Right cardiac atrium (tissue), 5 donors: ENCODE measurements around the gene TAF8. TPM values are rescaled to one million over a fixed set of nuclear protein-coding genes. Genes with fewer than 3 reads are reported as not detected.

Experiments
- ATAC-seq, 2 donors: fragments of 200-7000 bp; cut with Tn5 transposase; one replicate each; pipeline versions ENCODE4 v1.8.0 to v1.9.1; 2020; ENCODE audit warnings: moderate library complexity in 2 of 2, mild to moderate bottlenecking in 1 of 2
- DNase-seq, 3 donors: peaks; one replicate each; pipeline ENCODE4 v3.0.0-alpha.2; 2020
- H3K27ac ChIP-seq: one replicate; pipeline ENCODE4 v1.5.1; 2013; ENCODE audit warnings: mild to moderate bottlenecking, low read length, control low read depth, moderate library complexity
- H3K27me3 ChIP-seq: one replicate; pipeline ENCODE4 v1.6.1; 2013; ENCODE audit not compliant: control insufficient read depth, insufficient read depth
- H3K4me1 ChIP-seq: one replicate; pipeline ENCODE4 v1.6.1; 2013; ENCODE audit warnings: low read length; ENCODE audit not compliant: control insufficient read depth, insufficient read depth
- H3K4me3 ChIP-seq: one replicate; pipeline ENCODE4 v1.5.1; 2013; ENCODE audit warnings: low read length, control low read depth
- H3K9me3 ChIP-seq: one replicate; pipeline ENCODE4 v1.6.1; 2013; ENCODE audit warnings: low read length; ENCODE audit not compliant: control insufficient read depth
- WGBS: extraction: QIAGEN DNeasy Blood & Tissue Kit; methylation state at CpG from one replicate; pipeline ENCODE4 v1.1.7; 2013; 5-methylcytosine and 5-hydroxymethylcytosine counted together
- intact Hi-C, 4 donors: fragments of 100-400 bp; cut with DNase I; formaldehyde crosslinking; loops; one replicate each; pipeline versions ENCODE4 v1.11.0 to v1.14.0; 2022 to 2023
- polyA plus RNA-seq: library from polyadenylated mRNA; stranded (reverse); fragments of 200-250 nt; gene quantifications from one replicate; pipeline ENCODE4 v1.2.3, GENCODE V29; 2013
- total RNA-seq, 4 donors: library from RNA; stranded (reverse); fragmentation: NEBNext Ultra II Directional; extraction: Animal tissue kit (Norgen Biotek cat#: 25700); gene quantifications; one replicate each; pipeline ENCODE4 v1.2.1, GENCODE V29; 2021
- donor health status: healthy with polysubstance abuse.
- donor health status: DM: no; HTN: yes; CAD: no.
- donor health status: DM: no; HTN: no; CAD: no.
- donor health status: DM: no; HTN: yes; CAD: no; lungs with severe emphysema.
- donor health status: DM: yes; HTN: yes; CAD: no.

TAF8 gene
- total and polyA plus RNA-seq, 5 donors: 21.6 to 29.6 (median 25.9) TPM

DNA sequence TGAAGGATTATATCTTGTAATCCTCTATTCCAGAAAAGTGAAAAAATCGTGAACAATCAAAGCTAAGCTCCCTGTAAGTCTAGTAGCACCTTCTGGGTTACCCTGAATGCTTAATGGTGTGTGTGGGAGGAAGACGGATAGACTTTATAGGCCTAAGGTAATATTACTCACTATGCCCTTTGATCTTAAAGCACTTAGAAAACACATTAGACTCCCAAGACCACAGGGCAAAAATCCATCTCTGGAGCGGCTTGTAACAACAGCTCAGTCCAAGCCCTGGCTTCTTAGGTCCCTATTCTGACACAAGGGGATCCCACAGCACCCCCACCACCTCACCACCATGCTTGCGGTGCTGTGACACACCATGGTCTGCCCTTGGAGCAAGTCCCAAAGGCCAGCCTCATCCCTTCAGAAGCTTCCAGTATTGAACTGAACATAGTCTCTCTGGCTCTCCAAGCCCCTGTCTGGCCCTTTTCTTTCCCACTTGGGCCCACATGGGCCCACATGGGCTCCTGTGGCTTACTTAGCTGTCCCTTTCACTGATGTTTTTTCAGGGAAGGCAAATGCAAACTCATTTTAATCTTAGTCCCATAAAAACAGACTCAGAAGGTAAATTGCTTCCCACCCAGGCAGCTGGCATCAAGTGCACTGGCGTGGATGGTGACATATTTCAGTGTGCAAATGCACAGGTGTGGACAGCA is 63.8 kb downstream of the TAF8 start:
- intact Hi-C loops: no loop called here
- Histone ChIP-seq H3K4me1 (no peaks in the 10 kb centered on the region), H3K27ac (no peak overlapping the region), H3K4me3 (no peak overlapping the region), H3K9me3 (no peaks in the 10 kb centered on the region), H3K27me3 (no peaks in the 10 kb centered on the region)
- DNase-seq: no peak
- WGBS: 86% methylated on average over 5 of the region's 5 CpGs
- ATAC-seq: no peak

DNA sequence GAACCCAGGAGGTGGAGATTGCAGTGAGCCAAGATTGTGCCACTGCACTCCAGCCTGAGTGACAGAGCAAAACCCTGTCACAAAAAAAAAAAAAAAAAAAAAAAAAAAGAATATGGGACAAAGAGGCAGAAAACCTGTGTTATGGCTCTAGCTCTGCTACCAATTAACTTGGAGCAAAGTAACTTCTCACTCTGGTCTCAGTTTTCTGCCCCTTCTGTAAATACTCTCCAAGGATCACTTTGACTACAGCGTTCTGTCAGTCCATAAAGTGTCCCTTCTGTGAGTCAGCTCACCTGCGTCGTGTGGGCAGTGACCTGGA is 67.5 kb downstream of the TAF8 start:
- H3K4me3 ChIP-seq: no peak overlapping the region
- no peak for DNase-seq
- WGBS: 75% methylated on average over 3 of the region's 3 CpGs
- H3K9me3 ChIP-seq: no peaks in the 10 kb centered on the region
- ATAC-seq: no peak
- intact Hi-C loops: no loop called here
- no peaks in the 10 kb centered on the region for H3K4me1 ChIP-seq
- H3K27ac ChIP-seq: no peak overlapping the region
- H3K27me3 ChIP-seq: no peaks in the 10 kb centered on the region

DNA sequence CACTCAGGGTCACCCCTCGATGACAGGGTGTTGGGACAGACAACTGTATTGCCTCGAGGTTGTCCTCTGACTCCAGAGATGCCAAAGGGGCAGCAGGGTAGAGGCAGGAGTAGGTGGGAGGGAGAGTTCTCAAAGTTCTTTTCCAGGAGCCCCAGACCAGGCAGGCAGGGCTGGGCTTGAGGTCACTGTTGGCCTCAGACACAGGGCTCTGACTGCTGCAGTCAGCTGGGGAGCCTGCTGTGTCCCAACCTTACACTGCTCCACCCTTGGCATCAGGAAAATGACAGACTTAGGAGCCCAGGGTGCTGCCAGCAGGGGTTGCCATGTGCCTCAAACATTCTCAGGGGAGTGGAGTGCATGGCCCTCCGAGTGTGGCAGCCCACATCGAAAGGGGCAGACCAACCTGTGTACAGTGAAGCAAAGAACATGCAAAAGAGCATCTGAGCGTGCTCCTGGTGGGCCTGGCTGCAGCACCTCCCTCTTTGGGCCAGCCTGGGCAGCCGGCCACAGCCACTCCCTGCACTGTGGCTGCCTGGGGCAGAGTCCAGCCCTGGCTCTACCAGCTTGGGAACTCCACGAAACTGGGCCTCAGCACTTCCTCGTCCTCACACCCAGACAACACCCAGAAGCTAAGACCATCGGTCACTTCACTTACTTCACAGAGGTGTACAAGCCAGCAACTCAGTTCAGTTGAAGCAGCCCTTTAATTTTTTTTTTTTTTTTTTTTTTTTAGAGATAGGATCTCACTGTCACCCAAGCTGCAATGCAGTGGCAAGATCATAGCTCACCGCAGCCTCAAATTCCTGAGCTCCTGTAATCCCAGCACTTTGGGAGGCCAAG is 68.1 kb downstream of the TAF8 start:
- no peaks in the 10 kb centered on the region for H3K27me3 ChIP-seq
- intact Hi-C loops: no loop called here
- H3K9me3 ChIP-seq: no peaks in the 10 kb centered on the region
- DNase-seq: peak in 2 of 3 donors; percentile 78 to 90
- no peak overlapping the region for H3K4me3 ChIP-seq
- peak overlapping the region; percentile 42 for H3K27ac ChIP-seq
- 41% methylated on average over 10 of the region's 10 CpGs for WGBS
- H3K4me1 ChIP-seq: no peaks in the 10 kb centered on the region
- ATAC-seq: peak; percentile 86 to 94

DNA sequence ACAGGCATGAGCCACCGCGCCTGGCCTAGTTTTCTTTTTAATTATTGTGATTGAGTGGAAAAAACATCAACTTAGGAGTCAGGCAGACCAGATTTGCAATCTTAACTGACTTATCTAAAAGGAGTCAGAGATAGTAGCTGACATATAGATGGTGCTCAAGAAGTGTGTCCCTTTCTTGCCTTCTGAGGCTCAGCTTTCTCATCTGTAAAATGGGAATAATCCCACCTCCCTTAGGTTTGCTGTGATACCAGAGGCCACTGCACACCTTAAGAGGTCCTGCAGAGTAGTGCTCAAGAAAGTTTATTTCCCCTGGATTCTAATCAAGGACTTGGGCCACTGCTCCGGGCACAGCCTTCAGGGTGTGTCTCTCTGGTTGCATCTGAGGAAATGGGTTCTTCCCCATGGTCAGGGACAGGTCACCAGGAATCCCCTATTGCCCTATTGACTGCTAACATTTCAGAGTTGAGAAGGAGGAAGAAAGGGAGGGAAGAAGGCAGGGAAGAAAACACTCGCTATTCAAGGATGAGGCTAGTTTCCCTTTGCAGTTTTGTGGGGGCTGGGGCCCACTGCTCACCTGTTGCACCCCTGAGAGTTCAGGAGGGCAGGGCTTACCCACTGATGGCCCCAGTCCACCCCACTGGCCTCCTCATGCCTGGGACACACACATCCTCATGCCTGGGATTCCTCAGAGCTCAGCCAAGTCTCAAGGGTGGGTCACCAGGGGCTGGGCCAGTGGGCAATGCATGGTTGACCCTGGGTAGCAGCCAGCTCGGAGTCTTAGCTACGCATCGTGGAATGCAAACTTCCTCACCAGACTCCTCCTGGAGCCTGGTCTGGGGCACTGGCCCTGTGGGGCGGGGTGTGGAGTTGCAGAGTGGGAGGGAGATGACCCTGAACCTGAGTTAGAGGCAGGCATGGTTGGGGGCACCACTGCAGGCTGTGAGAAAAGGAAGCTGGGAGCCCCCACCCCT is 70.9 kb downstream of the TAF8 start:
- H3K27ac ChIP-seq: no peak overlapping the region
- 86% methylated on average over 8 of the region's 8 CpGs for WGBS
- DNase-seq: no peak

DNA sequence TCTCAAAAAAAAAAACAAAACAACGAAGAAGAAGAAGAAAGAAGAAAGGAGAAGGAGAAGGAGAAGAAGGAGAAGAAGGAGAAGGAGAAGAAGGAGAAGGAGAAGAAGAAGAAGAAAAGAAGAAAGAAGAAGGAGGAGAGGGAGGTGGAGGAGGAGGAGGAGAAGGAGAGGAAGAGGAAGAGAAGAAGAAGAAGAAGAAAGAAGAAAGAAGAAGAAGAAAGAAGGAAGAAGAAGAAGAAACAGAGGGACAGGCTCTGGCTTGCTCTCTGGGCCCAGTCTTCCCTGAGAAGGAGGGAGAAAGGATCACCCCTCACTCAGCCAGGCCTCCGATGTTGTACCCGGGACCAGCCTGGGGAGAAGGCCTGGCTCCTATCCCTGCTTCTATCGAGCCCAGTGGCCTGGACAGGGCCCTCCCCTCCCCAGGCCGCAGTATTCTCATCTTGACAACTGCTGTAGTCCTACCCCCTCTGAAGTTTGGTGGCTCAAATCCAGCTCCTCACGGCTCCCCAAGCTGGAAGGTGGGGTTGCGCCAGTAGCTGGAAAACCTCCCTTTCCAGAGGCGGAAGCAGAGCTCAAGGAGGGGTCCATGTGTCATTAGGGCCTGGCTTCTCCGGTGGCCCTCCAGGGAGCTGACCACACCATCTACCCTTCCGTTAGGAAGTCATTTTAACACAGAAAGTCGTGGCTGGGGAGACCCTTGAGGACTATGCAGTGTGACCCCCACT is 73.2 kb downstream of the TAF8 start:
- H3K4me1 ChIP-seq: no peaks in the 10 kb centered on the region
- ATAC-seq (peak; percentile 5 to 48), DNase-seq (peak in 1 of 3 donors; percentile 64)
- no peaks in the 10 kb centered on the region for H3K9me3 ChIP-seq
- H3K27ac ChIP-seq: peak overlapping the region; percentile 19
- H3K27me3 ChIP-seq: no peaks in the 10 kb centered on the region
- H3K4me3 ChIP-seq: no peak overlapping the region
- intact Hi-C loops: no loop called here
- 59% methylated on average over 11 of the region's 11 CpGs for WGBS

More for the DNA sequence above, 70.9 kb downstream of the TAF8 start:
- no peak for ATAC-seq
- H3K27me3 ChIP-seq: no peaks in the 10 kb centered on the region
- H3K9me3 ChIP-seq: no peaks in the 10 kb centered on the region
- intact Hi-C loops: no loop called here
- no peaks in the 10 kb centered on the region for H3K4me1 ChIP-seq
- H3K4me3 ChIP-seq: no peak overlapping the region

DNA sequence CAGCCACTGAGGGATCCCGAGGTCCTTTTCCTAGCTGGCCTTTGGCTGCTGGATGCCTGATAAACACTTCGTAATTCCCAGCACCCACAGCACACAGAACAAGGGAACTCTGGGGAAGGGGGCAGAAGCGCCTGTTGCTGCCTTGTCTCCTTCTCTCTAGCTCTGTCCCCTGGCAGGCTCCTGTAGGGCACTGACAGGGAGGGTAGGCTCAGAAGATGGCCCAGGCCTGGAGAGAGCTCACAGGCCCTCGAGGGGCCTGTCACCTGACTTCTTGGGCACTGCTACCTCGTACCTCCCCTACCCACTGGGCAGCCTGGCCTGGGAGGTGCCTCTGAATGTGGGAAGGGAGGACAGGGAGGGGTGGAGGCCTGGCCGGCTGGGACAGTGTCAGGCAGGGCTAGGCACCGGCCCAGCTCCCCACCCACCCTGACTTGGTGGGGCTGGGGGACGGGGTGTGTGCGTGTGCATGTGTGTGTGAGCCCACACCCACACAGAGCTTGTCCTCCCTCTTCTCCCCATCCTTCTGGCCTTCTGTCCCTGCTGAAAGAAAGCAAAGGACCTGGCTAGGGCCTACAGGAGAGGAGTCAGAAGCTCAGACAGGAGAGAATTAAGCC is 74.0 kb downstream of the TAF8 start:
- no peaks in the 10 kb centered on the region for H3K4me1 ChIP-seq
- WGBS: 60% methylated on average over 9 of the region's 9 CpGs
- no peak overlapping the region for H3K27ac ChIP-seq
- intact Hi-C loops: no loop called here
- H3K9me3 ChIP-seq: no peaks in the 10 kb centered on the region
- ATAC-seq (peak; percentile 26 to 37), DNase-seq (peak in 1 of 3 donors; percentile 70)
- no peaks in the 10 kb centered on the region for H3K27me3 ChIP-seq
- no peak overlapping the region for H3K4me3 ChIP-seq

DNA sequence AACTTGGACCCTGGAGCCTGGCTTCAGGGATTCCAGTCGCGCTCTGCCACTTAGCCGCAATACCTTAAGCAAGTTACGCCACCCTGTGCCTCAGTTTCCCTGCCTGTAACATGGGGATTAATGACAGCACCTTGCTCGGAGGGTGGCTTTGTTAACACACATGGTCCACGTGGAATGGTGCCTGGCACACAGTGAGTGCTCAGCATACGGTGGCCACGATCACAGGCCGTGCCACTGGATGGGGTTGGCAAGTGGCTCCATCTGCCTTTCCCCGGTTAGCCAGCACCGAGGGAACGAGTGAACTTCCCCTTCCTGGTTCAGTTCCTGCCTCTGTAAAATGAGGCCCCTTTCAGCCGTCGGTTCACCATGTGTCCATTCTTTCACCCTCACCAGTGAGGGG is 74.9 kb downstream of the TAF8 start:
- intact Hi-C loops: no loop called here
- no peak overlapping the region for H3K4me3 ChIP-seq
- no peaks in the 10 kb centered on the region for H3K27me3 ChIP-seq
- DNase-seq (no peak), ATAC-seq (no peak)
- H3K27ac ChIP-seq: no peak overlapping the region
- no peaks in the 10 kb centered on the region for H3K9me3 ChIP-seq
- WGBS: 75% methylated on average over 14 of the region's 14 CpGs
- no peaks in the 10 kb centered on the region for H3K4me1 ChIP-seq

DNA sequence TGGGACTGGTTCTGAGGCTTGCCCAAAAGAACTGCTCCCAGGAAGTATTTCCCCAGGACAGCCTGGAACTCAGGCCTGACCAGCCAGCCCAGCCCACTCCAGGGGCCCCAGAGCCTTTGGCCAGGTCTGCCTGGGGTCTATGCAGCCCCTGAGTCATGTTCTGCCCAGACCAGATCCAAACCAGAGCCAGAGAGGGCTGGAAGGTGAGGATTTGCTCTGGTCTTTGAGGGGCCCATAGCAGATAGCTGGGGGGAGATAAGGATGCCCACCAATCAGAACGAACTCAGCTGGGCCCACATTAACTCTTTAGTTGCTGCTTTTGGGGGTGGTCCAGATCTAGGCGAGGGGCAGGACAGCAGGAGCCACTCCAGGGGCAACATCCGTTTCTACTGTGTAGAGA is 75.3 kb downstream of the TAF8 start:
- Histone ChIP-seq H3K27ac (no peak overlapping the region), H3K4me3 (no peak overlapping the region), H3K27me3 (no peaks in the 10 kb centered on the region), H3K4me1 (no peaks in the 10 kb centered on the region), H3K9me3 (no peaks in the 10 kb centered on the region)
- 66% methylated on average over 3 of the region's 3 CpGs for WGBS
- intact Hi-C loops: no loop called here
- DNase-seq: no peak
- ATAC-seq: no peak

DNA sequence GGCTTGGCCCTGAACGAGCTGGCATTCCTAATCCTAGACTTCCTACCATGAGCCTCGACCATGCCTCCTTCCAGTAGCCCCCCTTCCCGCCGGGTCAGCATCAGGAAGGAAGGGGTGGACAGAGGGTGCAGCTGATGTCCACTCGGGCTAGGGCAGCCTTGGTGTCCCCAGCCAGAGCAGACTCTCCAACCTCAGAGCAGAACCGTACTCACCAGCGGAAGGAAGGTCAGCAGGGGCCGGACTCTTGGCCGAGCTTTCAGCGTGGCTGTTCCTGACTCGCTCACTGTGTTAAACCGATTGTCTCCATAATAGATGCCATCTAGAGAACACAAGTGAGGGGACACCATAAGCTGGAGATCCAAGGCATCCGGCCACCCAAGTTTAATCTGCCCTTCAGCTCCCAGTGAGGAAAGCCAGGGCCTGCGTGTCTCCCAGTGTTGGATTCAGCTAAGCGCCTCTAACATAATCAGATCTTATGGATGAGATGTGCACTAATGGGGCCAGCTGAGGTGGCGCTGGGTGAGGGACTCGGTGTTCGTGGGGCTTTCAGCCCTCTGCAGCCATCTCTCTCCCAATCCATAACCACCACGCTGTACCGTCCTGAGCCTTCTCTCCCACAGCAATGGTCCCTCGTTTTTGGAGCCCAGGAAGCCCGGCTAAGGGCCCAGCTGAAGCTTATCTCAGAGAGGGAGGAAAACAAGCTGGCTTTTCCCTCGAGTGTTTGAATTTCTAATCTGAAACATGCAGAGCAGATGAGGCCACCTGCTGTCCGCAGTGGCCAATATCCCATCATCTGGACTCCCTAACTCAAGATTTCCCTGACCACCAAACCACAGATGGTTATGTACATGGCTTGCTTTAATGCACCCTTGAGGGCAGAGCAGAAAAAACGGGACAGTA is 78.4 kb downstream of the TAF8 start:
- Histone ChIP-seq H3K9me3 (no peaks in the 10 kb centered on the region), H3K27me3 (no peaks in the 10 kb centered on the region), H3K27ac (no peak overlapping the region), H3K4me3 (no peak overlapping the region), H3K4me1 (no peaks in the 10 kb centered on the region)
- DNase-seq: peak in 2 of 3 donors; percentile 69 to 73
- WGBS: 54% methylated on average over 25 of the region's 25 CpGs
- ATAC-seq: peak; percentile 75 to 83
- intact Hi-C loops: no loop called here
